ENCODE measurements around the gene SMYD3. TPM values are rescaled to one million over a fixed set of nuclear protein-coding genes. Genes with fewer than 3 reads are reported as not detected.

The SMYD3 gene
- total RNA-seq, 1 donor from 2014 or later: 29.2 TPM

DNA sequence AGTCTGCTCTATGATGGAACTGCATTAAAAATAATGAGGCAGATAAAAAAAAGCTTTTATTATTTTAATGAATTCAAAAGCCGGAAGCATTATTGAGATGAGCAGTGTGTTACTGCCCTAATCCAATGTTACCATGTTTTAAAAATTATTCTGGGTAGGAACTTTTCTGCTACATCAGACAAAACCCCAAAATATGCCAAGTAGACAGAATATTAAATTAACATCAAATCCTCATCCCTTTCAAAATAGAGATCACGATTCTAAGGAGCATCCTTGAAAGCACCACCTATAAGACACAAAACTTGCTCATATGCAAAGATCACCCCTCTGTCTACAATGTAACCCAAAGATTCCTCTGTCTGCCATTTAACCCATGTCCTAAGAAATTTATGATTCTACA, 357.5 kb downstream of the SMYD3 start:
- Histone ChIP-seq H3K4me3 (ENCODE audit: low read depth, low read length) (no peak overlapping the region), H3K36me3 (ENCODE audit: control insufficient read depth, insufficient read depth, low read length) (no peaks in the 10 kb centered on the region), H3K27me3 (ENCODE audit: control insufficient read depth, insufficient read depth, low read length) (no peaks in the 10 kb centered on the region)
- TF ChIP-seq, protein P1, sequence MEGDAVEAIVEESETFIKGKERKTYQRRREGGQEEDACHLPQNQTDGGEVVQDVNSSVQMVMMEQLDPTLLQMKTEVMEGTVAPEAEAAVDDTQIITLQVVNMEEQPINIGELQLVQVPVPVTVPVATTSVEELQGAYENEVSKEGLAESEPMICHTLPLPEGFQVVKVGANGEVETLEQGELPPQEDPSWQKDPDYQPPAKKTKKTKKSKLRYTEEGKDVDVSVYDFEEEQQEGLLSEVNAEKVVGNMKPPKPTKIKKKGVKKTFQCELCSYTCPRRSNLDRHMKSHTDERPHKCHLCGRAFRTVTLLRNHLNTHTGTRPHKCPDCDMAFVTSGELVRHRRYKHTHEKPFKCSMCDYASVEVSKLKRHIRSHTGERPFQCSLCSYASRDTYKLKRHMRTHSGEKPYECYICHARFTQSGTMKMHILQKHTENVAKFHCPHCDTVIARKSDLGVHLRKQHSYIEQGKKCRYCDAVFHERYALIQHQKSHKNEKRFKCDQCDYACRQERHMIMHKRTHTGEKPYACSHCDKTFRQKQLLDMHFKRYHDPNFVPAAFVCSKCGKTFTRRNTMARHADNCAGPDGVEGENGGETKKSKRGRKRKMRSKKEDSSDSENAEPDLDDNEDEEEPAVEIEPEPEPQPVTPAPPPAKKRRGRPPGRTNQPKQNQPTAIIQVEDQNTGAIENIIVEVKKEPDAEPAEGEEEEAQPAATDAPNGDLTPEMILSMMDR (IDR thresholded peaks at IDR 0.05; ENCODE audit: insufficient read depth, low read length, poor library complexity, severe bottlenecking): no peak
- no peak for DNase-seq (ENCODE audit: low read depth)

DNA sequence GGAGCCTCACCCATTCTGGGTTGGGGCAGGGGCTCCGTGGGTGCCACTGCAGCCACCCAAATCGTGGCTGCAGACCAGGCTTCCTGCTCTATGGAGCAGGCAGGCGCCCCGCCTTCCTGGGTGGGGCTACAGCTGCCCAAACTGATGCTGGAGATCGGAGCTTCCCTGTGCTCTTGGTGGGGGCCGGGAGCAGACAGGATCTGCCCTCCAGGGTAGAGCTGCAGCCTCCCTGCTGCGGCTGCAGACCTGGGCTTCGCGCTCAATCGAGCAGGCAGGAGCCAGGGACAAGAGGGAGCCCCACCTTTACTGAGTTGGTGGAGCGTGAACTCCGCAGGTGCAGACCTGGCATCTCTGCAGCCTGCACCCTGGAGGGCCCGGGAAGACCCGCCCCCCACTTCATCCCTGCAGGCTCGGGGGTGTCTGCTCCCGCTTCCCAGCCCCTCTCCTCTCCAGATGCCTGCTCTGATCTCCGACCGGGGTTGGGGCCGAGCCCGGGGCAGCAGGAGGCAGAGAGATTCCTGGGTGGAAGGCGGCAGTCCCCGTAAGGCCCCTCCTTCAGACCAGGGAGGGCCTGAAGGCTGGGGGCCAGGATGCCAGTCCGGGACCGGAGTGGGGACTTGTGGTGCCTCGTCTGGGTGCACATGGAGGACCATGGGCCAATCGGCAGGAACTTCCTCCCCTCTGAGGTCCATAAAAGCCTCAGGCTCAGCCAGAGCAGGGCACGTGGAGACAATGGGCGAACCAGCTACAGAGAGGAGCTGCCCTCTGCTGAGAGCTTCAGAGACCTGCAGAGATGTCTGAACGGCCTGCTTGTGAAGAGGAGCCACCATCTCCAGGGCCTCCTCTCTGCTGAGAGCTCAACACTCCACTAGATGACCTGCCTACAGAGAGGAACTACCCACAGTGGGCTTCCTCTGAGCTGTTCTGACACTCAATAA, 359.3 kb downstream of the SMYD3 start:
- TF ChIP-seq, protein P1 (IDR thresholded peaks at IDR 0.05; ENCODE audit: insufficient read depth, low read length, poor library complexity, severe bottlenecking): no peak
- H3K4me3 ChIP-seq (ENCODE audit: low read depth, low read length): no peak overlapping the region
- no peaks in the 10 kb centered on the region for H3K36me3 ChIP-seq (ENCODE audit: control insufficient read depth, insufficient read depth, low read length)
- DNase-seq (ENCODE audit: low read depth): no peak
- H3K27me3 ChIP-seq (ENCODE audit: control insufficient read depth, insufficient read depth, low read length): no peaks in the 10 kb centered on the region

DNA sequence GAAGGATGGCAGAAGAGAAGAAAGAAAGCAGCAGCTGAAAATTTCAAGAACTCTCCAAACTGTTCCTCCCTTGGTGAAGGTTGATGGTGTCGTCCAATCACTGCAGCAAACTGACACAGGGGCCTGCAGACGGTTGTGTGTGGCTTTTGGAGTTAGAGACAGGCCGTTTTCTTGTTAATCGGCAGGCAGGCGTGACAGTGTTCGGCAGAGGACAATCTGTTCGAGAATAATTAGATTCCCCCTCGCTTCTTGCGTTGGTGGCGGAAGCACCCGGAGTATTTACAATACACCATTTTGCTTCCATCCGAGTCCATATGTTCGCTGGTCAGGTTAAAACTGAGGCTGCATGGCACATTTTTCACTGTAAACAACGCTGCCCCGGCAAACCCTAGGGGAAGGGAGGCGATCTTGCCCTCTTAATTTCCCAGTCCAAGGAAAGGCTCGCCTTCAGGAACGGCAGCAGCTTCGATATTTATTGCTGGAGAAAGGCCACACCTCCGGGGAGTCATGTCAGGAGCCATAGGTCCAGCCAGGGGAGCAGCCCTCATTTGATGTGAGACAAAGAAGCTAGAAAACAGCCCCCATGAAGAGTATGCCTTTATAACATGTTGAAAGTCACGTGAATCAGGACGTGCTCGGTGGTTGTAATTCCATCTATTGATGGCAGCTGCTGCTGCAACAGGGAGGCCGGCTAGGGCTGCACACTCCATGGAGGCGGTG, 360.1 kb downstream of the SMYD3 start:
- DNase-seq (ENCODE audit: low read depth): no peak
- TF ChIP-seq, protein P1 (IDR thresholded peaks at IDR 0.05; ENCODE audit: insufficient read depth, low read length, poor library complexity, severe bottlenecking): no peak
- H3K36me3 ChIP-seq (ENCODE audit: control insufficient read depth, insufficient read depth, low read length): no peaks in the 10 kb centered on the region
- no peaks in the 10 kb centered on the region for H3K27me3 ChIP-seq (ENCODE audit: control insufficient read depth, insufficient read depth, low read length)
- H3K4me3 ChIP-seq (ENCODE audit: low read depth, low read length): no peak overlapping the region

DNA sequence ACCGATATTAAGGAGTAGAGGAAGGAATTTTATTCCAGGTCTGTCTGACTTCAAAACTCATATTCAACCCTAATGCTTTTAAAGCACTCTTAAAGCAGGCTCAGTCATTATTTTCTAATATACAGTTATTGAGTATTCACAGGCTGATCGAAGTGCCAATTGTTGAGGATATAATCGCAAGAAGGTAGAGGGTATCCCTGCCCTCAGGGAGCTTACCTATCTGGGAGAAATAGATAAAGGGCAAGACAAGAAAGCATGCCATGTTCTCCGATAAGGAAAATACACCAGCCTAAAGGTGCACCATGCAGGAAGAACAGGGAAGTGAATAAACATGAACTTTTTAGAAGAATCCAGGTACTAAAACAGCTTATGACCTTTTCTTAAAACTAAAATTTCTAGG, 361.2 kb downstream of the SMYD3 start:
- Histone ChIP-seq H3K36me3 (ENCODE audit: control insufficient read depth, insufficient read depth, low read length) (no peaks in the 10 kb centered on the region), H3K4me3 (ENCODE audit: low read depth, low read length) (no peak overlapping the region), H3K27me3 (ENCODE audit: control insufficient read depth, insufficient read depth, low read length) (no peaks in the 10 kb centered on the region)
- TF ChIP-seq, protein P1 (IDR thresholded peaks at IDR 0.05; ENCODE audit: insufficient read depth, low read length, poor library complexity, severe bottlenecking): no peak
- no peak for DNase-seq (ENCODE audit: low read depth)

DNA sequence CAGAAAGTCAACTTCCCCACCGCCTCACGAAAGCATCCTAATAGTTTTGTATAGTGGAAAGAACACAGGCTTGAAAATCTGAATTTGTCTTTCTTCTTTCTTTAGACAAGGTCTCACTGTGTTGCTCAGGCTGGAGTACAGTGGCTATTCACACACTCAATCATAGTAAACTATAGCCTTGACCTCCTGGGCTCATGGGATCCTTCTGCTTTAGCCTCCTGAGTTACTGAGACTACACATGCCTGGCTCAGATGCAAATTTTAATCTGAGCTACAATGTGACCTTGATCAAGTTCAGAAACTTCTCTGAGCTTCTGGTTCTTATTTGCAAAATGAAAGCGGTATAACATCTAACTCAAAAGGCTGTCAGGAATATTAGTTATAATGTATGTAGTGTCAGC, 362.1 kb downstream of the SMYD3 start:
- Histone ChIP-seq H3K4me3 (ENCODE audit: low read depth, low read length) (no peak overlapping the region), H3K27me3 (ENCODE audit: control insufficient read depth, insufficient read depth, low read length) (no peaks in the 10 kb centered on the region)
- TF ChIP-seq, protein P1 (IDR thresholded peaks at IDR 0.05; ENCODE audit: insufficient read depth, low read length, poor library complexity, severe bottlenecking): no peak

More for the DNA sequence above, 362.1 kb downstream of the SMYD3 start:
- no peak for DNase-seq (ENCODE audit: low read depth)
- H3K36me3 ChIP-seq (ENCODE audit: control insufficient read depth, insufficient read depth, low read length): no peaks in the 10 kb centered on the region

Data from kidney epithelial cell (primary cell).